ENCODE measurements around the gene IFI6. TPM values are rescaled to one million over a fixed set of nuclear protein-coding genes. Genes with fewer than 3 reads are reported as not detected.
A peak's percentile ranks its signal among the peaks of the same experiment; 100 is the strongest.

The IFI6 gene
- total and polyA plus RNA-seq, 2 of the 8 experiments (the other 6 are each of a cell fraction or from before 2014, with no cell fraction given): 6.1 to 13.2 TPM

DNA sequence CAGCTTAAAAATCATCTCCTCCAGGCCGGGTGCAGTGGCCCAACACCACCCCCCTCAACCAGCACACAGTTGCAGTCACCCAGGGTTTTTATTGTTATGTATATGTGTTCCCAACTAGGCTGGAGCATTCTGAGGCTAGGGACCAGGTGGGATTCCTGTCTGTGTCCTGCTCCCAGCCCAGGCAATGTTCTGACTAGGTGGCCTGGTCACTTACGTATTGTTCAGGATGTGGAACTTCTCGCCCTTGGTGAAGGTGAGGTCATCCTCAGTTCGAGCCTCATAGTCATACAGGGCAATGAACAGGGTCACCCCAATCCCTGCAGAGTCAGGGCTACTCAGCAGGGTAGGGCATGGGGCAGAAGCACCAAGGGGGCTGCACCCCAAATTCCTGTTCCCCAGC is 49.2 kb downstream of the IFI6 start:
- H3K27ac ChIP-seq (ENCODE audit: low read depth, low read length): no peak overlapping the region
- H3K4me3 ChIP-seq (ENCODE audit: extremely low read depth in 1 of 4, insufficient read depth in 2 of 4, low read depth in 3 of 4, low read length in 4 of 4): no peak overlapping the region; a peak in 1 of 8 replicates
- peaks cover 0 to 1% of the 10 kb centered on the region in 2 experiments for H4K20me1 ChIP-seq (replicated peaks in 1 of 2; ENCODE audit: control insufficient read depth in 1 of 2, insufficient read depth in 2 of 2, low read length in 2 of 2)
- DNase-seq (ENCODE audit: low read depth in 1 of 2, low spot score in 2 of 2) (no peak), FAIRE-seq (no peak)
- H3K79me2 ChIP-seq (ENCODE audit: control insufficient read depth in 1 of 2, insufficient read depth in 2 of 2, low read length in 2 of 2): no peaks in the 10 kb centered on the region
- H4K91ac ChIP-seq (replicated peaks; ENCODE audit: insufficient read length, low read length): peak overlapping the region; percentile 92
- H4K8ac ChIP-seq (ENCODE audit: extremely low read depth, insufficient read depth, low read length): no peak overlapping the region
- H3K14ac ChIP-seq (ENCODE audit: insufficient read length): no peak overlapping the region
- H2BK120ac ChIP-seq (replicated peaks; ENCODE audit: low read depth, low read length): no peak overlapping the region
- H3K56ac ChIP-seq (replicated peaks; ENCODE audit: insufficient read length, low read depth, low read length): no peak overlapping the region
- ChIA-PET POLR2A (ENCODE audit: partially characterized antibody) (interaction anchor here (0.7 to 1.2 kb wide), 2 partner anchors 10 to 51 kb away, joined by 3 to 4 read pairs; no protein-coding TSS in a partner anchor), CTCF (ENCODE audit: partially characterized antibody) (interaction anchor here (0.6 to 37.8 kb wide), 5 partner anchors 15 to 684 kb away, joined by 3 to 1807 read pairs (median 129); partner anchors contain the start of genes AHDC1 and IFI6)
- H4K5ac ChIP-seq (ENCODE audit: insufficient read length, low read depth, low read length): no peak overlapping the region
- H3K23me2 ChIP-seq (ENCODE audit: low read depth, low read length): no peaks in the 10 kb centered on the region
- H3K4ac ChIP-seq (replicated peaks; ENCODE audit: insufficient read length, low read depth, low read length): no peak overlapping the region
- peak overlapping the region; percentile 71 for H3K18ac ChIP-seq (ENCODE audit: extremely low read depth, low read length)
- no peak overlapping the region for H3K9ac ChIP-seq (replicated peaks in 1 of 4; ENCODE audit: extremely low read depth in 1 of 4, low read depth in 3 of 4, low read length in 3 of 4)
- 68% methylated on average over 4 of the region's 4 CpGs; no CpG with 5 or more reads in 1 of the 2 experiments for WGBS, 2 experiments (ENCODE audit: extremely low coverage in 1 of 2, insufficient coverage in 1 of 2, insufficient read length in 1 of 2, insufficient replicate concordance in 2 of 2, low coverage in 1 of 2, low lambda C conversion rate in 2 of 2, missing lambda C conversion rate in 1 of 2)
- peaks cover 0 to 13% (median 6%) of the 10 kb centered on the region in 4 experiments; a peak in 6 of 7 replicates for H3K4me1 ChIP-seq (replicated peaks in 1 of 4; ENCODE audit: control insufficient read depth in 3 of 4, insufficient read depth in 4 of 4, low read length in 3 of 4)
- H3K23ac ChIP-seq (ENCODE audit: insufficient read length): no peak overlapping the region
- no peaks in the 10 kb centered on the region for H3K9me3 ChIP-seq (ENCODE audit: insufficient read depth in 2 of 2, low read depth in 1 of 2, low read length in 1 of 2)
- no peak overlapping the region for H2AFZ ChIP-seq (ENCODE audit: low read length)
- no peak overlapping the region for H2BK20ac ChIP-seq (ENCODE audit: low read length)
- H3K27me3 ChIP-seq (replicated peaks in 1 of 4; ENCODE audit: control insufficient read depth in 3 of 4, extremely low read depth in 1 of 4, insufficient read depth in 3 of 4, low read length in 3 of 4): no peaks in the 10 kb centered on the region
- H3K79me1 ChIP-seq (ENCODE audit: low read depth, low read length): peaks cover 3% of the 10 kb centered on the region; the same call in 1 of the 2 replicates
- H2BK5ac ChIP-seq (ENCODE audit: low read depth, low read length): peak overlapping the region; percentile 60; the same call in 1 of the 2 replicates
- no peak overlapping the region for H2BK15ac ChIP-seq (ENCODE audit: low read length)
- H2AK5ac ChIP-seq (ENCODE audit: low read depth, low read length): peak overlapping the region; percentile 1; the same call in 1 of the 2 replicates
- H3K36me3 ChIP-seq (ENCODE audit: control insufficient read depth in 2 of 4, insufficient read depth in 4 of 4, low read length in 3 of 4): no peaks in the 10 kb centered on the region
- peak overlapping the region in 1 of 2 experiments; percentile 24; a peak in 1 of 4 replicates for H3K4me2 ChIP-seq (ENCODE audit: insufficient read depth in 1 of 2, low read depth in 2 of 2, low read length in 2 of 2)
- H2BK12ac ChIP-seq (ENCODE audit: low read depth, low read length): peak overlapping the region; percentile 29; the same call in 1 of the 2 replicates

All from H1 (cell line).